Measurements from ENCODE around the gene KIRREL1.

GRCh38 chr1:158084747-158085146, 91.3 kb downstream of the KIRREL1 start:
- TF ChIP-seq, protein P1, sequence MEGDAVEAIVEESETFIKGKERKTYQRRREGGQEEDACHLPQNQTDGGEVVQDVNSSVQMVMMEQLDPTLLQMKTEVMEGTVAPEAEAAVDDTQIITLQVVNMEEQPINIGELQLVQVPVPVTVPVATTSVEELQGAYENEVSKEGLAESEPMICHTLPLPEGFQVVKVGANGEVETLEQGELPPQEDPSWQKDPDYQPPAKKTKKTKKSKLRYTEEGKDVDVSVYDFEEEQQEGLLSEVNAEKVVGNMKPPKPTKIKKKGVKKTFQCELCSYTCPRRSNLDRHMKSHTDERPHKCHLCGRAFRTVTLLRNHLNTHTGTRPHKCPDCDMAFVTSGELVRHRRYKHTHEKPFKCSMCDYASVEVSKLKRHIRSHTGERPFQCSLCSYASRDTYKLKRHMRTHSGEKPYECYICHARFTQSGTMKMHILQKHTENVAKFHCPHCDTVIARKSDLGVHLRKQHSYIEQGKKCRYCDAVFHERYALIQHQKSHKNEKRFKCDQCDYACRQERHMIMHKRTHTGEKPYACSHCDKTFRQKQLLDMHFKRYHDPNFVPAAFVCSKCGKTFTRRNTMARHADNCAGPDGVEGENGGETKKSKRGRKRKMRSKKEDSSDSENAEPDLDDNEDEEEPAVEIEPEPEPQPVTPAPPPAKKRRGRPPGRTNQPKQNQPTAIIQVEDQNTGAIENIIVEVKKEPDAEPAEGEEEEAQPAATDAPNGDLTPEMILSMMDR (IDR thresholded peaks at IDR 0.05) = no peak
- TF ChIP-seq POLR2AphosphoS5 (IDR thresholded peaks at IDR 0.05) = no peak
- TF ChIP-seq POLR2A (IDR thresholded peaks at IDR 0.05) = no peak
- no peak for TF ChIP-seq EP300 (IDR thresholded peaks at IDR 0.05)
